C4-2B (cell line): ENCODE results near the gene FADS2.

Experiments
- ZFX ChIP-seq: fragments of 450-650 bp; IDR thresholded peaks from 2 replicates; pipeline ENCODE4 v1.6.1; 2017
- TF ChIP-seq, protein P1 (sequence below): fragments of 450-650 bp; conservative IDR thresholded peaks from 2 replicates; pipeline ENCODE4 v1.5.1; 2017; ENCODE audit warnings: mild to moderate bottlenecking

DNA sequence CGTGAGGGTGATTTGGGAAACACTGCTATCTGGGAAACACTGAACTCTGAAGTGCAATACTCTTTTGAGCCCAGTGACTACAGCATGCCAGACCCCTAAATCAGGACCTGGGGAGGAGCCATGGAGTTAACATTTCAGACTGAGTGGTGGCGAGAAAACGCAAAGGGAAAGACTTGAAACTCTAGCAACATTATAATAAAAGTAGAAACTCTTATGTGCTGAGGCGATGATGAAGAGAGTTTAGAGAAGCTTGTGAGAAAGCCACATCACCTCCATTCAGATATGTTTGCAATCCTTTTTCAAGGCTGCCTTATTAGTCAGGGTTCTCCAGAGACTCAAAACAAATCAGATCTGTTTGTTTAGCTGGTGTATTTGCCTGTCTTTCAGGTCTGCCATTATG lies 33.5 kb upstream of the FADS2 start:
- TF ChIP-seq, protein P1, sequence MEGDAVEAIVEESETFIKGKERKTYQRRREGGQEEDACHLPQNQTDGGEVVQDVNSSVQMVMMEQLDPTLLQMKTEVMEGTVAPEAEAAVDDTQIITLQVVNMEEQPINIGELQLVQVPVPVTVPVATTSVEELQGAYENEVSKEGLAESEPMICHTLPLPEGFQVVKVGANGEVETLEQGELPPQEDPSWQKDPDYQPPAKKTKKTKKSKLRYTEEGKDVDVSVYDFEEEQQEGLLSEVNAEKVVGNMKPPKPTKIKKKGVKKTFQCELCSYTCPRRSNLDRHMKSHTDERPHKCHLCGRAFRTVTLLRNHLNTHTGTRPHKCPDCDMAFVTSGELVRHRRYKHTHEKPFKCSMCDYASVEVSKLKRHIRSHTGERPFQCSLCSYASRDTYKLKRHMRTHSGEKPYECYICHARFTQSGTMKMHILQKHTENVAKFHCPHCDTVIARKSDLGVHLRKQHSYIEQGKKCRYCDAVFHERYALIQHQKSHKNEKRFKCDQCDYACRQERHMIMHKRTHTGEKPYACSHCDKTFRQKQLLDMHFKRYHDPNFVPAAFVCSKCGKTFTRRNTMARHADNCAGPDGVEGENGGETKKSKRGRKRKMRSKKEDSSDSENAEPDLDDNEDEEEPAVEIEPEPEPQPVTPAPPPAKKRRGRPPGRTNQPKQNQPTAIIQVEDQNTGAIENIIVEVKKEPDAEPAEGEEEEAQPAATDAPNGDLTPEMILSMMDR: no peak
- no peak for TF ChIP-seq ZFX
